Loucy (cell line): ENCODE results near the gene ENTREP1.

Source experiments
- H2AFZ ChIP-seq: fragments of 200-600 bp; sonication (generic); 2 replicates; pipeline ENCODE4 v1.6.0; 2016; ENCODE audit warnings: antibody characterized with exemption, mild to moderate bottlenecking, low read length, moderate library complexity
- H3F3A ChIP-seq: fragments of 200-600 bp; 2 replicates; pipeline ENCODE4 v1.6.0; 2016; ENCODE audit warnings: antibody characterized with exemption, low read depth, mild to moderate bottlenecking
- H3K27me3 ChIP-seq: fragments of 200-600 bp; sonication (generic); 2 replicates; pipeline ENCODE4 v1.6.1; 2014; ENCODE audit warnings: low read length, mild to moderate bottlenecking; ENCODE audit not compliant: insufficient read depth, poor library complexity, severe bottlenecking
- H3K36me3 ChIP-seq: fragments of 200-600 bp; sonication (generic); 2 replicates; pipeline ENCODE4 v1.6.1; 2016; ENCODE audit warnings: low read length; ENCODE audit not compliant: insufficient read depth
- H3K4me1 ChIP-seq: fragments of 200-600 bp; sonication (generic); 2 replicates; pipeline ENCODE4 v1.5.1; 2014; ENCODE audit warnings: low read length, mild to moderate bottlenecking; ENCODE audit not compliant: insufficient read depth, poor library complexity, severe bottlenecking
- H3K4me2 ChIP-seq: fragments of 200-600 bp; sonication (generic); 2 replicates; pipeline ENCODE4 v1.6.0; 2014; ENCODE audit warnings: antibody characterized with exemption, low read length, low read depth, mild to moderate bottlenecking; ENCODE audit not compliant: poor library complexity, severe bottlenecking
- H3K4me3 ChIP-seq: fragments of 200-600 bp; sonication (generic); 2 replicates; pipeline ENCODE4 v1.5.1; 2014; ENCODE audit warnings: low read length, mild to moderate bottlenecking, mixed read lengths; ENCODE audit not compliant: poor library complexity, severe bottlenecking
- H3K79me2 ChIP-seq: fragments of 200-600 bp; sonication (generic); 2 replicates; pipeline ENCODE4 v1.6.1; 2014; ENCODE audit warnings: low read length; ENCODE audit not compliant: insufficient read depth
- H3K9ac ChIP-seq: fragments of 200-600 bp; sonication (generic); 2 replicates; pipeline ENCODE4 v1.6.0; 2014; ENCODE audit warnings: mild to moderate bottlenecking, low read depth, low read length, moderate library complexity; ENCODE audit not compliant: poor library complexity, severe bottlenecking
- H3K9me2 ChIP-seq: fragments of 200-600 bp; sonication (generic); replicated peaks from 2 replicates; pipeline ENCODE4 v1.6.1; 2016; ENCODE audit warnings: low read depth, low read length, mixed read lengths
- H3K9me3 ChIP-seq: fragments of 200-600 bp; sonication (generic); 2 replicates; pipeline ENCODE4 v1.6.1; 2014; ENCODE audit warnings: mild to moderate bottlenecking, antibody characterized with exemption, low read length, low read depth; ENCODE audit not compliant: insufficient read depth
- H4K20me1 ChIP-seq: fragments of 200-600 bp; sonication (generic); 2 replicates; pipeline ENCODE4 v1.6.0; 2014; ENCODE audit warnings: antibody characterized with exemption, low read length, mild to moderate bottlenecking; ENCODE audit not compliant: insufficient read depth, poor library complexity, severe bottlenecking
- CTCF ChIP-seq: fragments of 200-600 bp; sonication (generic); conservative IDR thresholded peaks from 2 replicates; pipeline ENCODE4 v1.5.1; 2014; ENCODE audit warnings: mild to moderate bottlenecking, antibody characterized with exemption, low read length
- EZH2phosphoT487 ChIP-seq: fragments of 200-600 bp; IDR thresholded peaks from 2 replicates; pipeline ENCODE4 v1.6.1; 2018; ENCODE audit warnings: antibody characterized with exemption, mild to moderate bottlenecking, moderate library complexity, borderline replicate concordance

ENTREP1 gene

GRCh38 chr9:69364510-69365150, 39.6 kb downstream of the ENTREP1 start:
- H3K9ac ChIP-seq: no peak overlapping the region
- no peak overlapping the region for H2AFZ ChIP-seq
- no peaks in the 10 kb centered on the region for H3K36me3 ChIP-seq
- no peaks in the 10 kb centered on the region for H3F3A ChIP-seq
- H3K9me2 ChIP-seq: no peaks in the 10 kb centered on the region
- no peaks in the 10 kb centered on the region for H3K27me3 ChIP-seq
- no peak overlapping the region for H3K4me3 ChIP-seq
- no peak overlapping the region for H3K4me2 ChIP-seq
- H3K4me1 ChIP-seq: no peaks in the 10 kb centered on the region
- no peak for TF ChIP-seq EZH2phosphoT487
- no peak for TF ChIP-seq CTCF
- no peaks in the 10 kb centered on the region for H3K79me2 ChIP-seq
- H4K20me1 ChIP-seq: no peaks in the 10 kb centered on the region
- no peaks in the 10 kb centered on the region for H3K9me3 ChIP-seq

- Histone ChIP-seq H3K36me3 (no peaks in the 10 kb centered on the region), H3F3A (no peaks in the 10 kb centered on the region), H3K27me3 (no peaks in the 10 kb centered on the region), H3K4me1 (no peaks in the 10 kb centered on the region), H2AFZ (no peak overlapping the region), H3K9ac (no peak overlapping the region), H3K9me2 (no peaks in the 10 kb centered on the region), H3K79me2 (no peaks in the 10 kb centered on the region), H3K4me2 (no peak overlapping the region), H3K9me3 (no peaks in the 10 kb centered on the region), H4K20me1 (no peaks in the 10 kb centered on the region), H3K4me3 (no peak overlapping the region)
- TF ChIP-seq CTCF (no peak), EZH2phosphoT487 (no peak)
Measured at GRCh38 chr9:69370430-69370829, 45.4 kb downstream of the ENTREP1 start.

GRCh38 chr9:69371001-69371400, 46.0 kb downstream of the ENTREP1 start:
- H3K9me2 ChIP-seq: no peaks in the 10 kb centered on the region
- H3F3A ChIP-seq: no peaks in the 10 kb centered on the region

More at GRCh38 chr9:69371001-69371400, 46.0 kb downstream of the ENTREP1 start:
- Histone ChIP-seq H3K9ac (no peak overlapping the region), H3K4me3 (no peak overlapping the region), H3K36me3 (no peaks in the 10 kb centered on the region), H3K4me2 (no peak overlapping the region), H3K4me1 (no peaks in the 10 kb centered on the region), H3K9me3 (no peaks in the 10 kb centered on the region), H4K20me1 (no peaks in the 10 kb centered on the region), H3K27me3 (no peaks in the 10 kb centered on the region), H2AFZ (no peak overlapping the region), H3K79me2 (no peaks in the 10 kb centered on the region)
- no peak for TF ChIP-seq EZH2phosphoT487
- TF ChIP-seq CTCF: no peak
